Brain microvascular endothelial cell (primary cell): ENCODE measurements around the gene GPR152.

Experiments
- DNase-seq: peaks from one replicate; pipeline ENCODE4 v3.0.0-alpha.2; 2020
- H3K27ac ChIP-seq: fragments of 250-450 bp; sonication (Bioruptor Pico); 2 replicates; pipeline ENCODE4 v1.5.1; 2020; ENCODE audit warnings: mild to moderate bottlenecking, moderate library complexity
- H3K27me3 ChIP-seq: fragments of 250-450 bp; sonication (Bioruptor Pico); replicated peaks from 2 replicates; pipeline ENCODE4 v1.5.1; 2020; ENCODE audit warnings: mild to moderate bottlenecking
- H3K36me3 ChIP-seq: fragments of 250-450 bp; sonication (Bioruptor Pico); replicated peaks from 2 replicates; pipeline ENCODE4 v1.5.1; 2020; ENCODE audit warnings: mild to moderate bottlenecking
- H3K4me3 ChIP-seq: 2 replicates; pipeline ENCODE4 v1.5.1; 2011; ENCODE audit warnings: low read depth, mild to moderate bottlenecking, control low read depth, low read length, moderate library complexity
- in situ Hi-C: cut with HindIII; loops from 2 replicates; pipeline ENCODE4 v1.10.0; 2017; ENCODE audit warnings: low sequenced_read_pairs, low pct_ligation_motif_present
- TF ChIP-seq, protein P1 (sequence below): IDR thresholded peaks from 2 replicates; pipeline ENCODE4 v1.5.1; 2011; ENCODE audit warnings: low read depth, mild to moderate bottlenecking, moderate library complexity, low read length, control low read depth, inconsistent platforms; ENCODE audit errors: missing control alignments

The GPR152 gene

DNA sequence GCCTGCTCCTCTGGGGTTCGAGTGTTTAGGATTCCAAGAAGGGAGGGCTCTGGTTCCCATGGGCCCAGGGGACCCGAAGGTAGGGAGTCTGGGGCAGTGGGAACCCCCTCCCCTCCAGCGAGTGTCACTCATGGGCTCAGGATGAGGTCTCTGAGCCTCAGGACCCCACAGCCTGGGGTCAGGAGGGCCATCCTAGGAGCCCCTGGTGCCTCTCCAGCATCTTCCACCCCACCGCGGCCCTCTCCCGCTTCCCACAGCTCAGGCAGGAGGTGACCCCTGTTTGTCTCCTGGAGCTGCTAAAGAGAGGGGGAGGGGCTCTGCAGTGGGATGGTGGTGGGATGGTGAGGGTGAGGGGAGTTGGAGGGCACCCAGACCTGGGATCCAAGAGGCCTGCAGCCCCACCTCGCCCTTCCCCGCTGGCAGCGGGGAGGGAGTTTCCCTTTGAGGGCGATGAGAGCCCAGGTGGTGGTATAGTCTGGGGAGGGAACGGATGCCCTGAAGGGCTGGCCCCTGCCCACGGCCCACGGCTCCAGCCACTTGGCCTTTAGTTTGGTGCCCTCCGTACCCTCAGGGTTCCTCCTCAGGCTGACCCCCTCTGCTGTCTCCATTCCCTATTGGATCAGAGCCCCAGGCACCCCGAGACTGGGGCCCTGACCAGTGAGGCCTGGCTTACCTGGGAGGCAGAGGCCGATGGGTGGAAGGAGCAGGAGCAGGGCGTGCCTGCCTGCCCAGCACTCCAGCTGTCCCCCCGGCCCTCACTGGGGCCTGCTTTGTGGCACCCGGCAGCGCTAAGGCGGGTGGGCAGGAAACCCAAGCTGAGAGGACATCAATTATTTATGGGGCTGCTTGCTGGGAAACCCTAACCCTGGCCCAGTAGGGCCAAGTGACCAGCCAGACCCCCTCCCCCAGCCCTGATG lies 1.5 kb upstream of the GPR152 start:
- TF ChIP-seq, protein P1, sequence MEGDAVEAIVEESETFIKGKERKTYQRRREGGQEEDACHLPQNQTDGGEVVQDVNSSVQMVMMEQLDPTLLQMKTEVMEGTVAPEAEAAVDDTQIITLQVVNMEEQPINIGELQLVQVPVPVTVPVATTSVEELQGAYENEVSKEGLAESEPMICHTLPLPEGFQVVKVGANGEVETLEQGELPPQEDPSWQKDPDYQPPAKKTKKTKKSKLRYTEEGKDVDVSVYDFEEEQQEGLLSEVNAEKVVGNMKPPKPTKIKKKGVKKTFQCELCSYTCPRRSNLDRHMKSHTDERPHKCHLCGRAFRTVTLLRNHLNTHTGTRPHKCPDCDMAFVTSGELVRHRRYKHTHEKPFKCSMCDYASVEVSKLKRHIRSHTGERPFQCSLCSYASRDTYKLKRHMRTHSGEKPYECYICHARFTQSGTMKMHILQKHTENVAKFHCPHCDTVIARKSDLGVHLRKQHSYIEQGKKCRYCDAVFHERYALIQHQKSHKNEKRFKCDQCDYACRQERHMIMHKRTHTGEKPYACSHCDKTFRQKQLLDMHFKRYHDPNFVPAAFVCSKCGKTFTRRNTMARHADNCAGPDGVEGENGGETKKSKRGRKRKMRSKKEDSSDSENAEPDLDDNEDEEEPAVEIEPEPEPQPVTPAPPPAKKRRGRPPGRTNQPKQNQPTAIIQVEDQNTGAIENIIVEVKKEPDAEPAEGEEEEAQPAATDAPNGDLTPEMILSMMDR = no peak
- no peak for DNase-seq
- in situ Hi-C loops = no loop called here
- Histone ChIP-seq H3K4me3 (no peak overlapping the region), H3K27ac (no peak overlapping the region), H3K36me3 (no peaks in the 10 kb centered on the region), H3K27me3 (no peaks in the 10 kb centered on the region)

DNA sequence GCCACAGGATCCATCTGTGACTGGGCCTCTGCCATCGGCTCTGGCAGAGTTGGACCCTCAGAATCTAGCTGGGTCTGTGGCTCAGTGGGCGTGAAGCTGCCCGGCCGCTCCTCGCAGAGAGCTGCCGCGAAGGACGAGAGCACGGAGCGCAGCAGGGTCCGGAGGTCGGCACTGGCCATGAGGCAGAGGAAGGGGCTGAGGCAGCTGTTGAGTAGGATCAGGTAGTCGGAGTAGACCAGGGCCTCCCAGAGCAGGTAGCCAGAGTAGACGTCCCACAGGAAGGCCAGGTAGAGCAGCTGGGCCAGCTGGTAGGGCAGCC lies 912 bp downstream of the GPR152 start:
- Histone ChIP-seq H3K27me3 (no peaks in the 10 kb centered on the region), H3K27ac (no peak overlapping the region), H3K36me3 (no peaks in the 10 kb centered on the region), H3K4me3 (no peak overlapping the region)
- DNase-seq = no peak
- TF ChIP-seq, protein P1 = no peak
- in situ Hi-C loops = no loop called here

DNA sequence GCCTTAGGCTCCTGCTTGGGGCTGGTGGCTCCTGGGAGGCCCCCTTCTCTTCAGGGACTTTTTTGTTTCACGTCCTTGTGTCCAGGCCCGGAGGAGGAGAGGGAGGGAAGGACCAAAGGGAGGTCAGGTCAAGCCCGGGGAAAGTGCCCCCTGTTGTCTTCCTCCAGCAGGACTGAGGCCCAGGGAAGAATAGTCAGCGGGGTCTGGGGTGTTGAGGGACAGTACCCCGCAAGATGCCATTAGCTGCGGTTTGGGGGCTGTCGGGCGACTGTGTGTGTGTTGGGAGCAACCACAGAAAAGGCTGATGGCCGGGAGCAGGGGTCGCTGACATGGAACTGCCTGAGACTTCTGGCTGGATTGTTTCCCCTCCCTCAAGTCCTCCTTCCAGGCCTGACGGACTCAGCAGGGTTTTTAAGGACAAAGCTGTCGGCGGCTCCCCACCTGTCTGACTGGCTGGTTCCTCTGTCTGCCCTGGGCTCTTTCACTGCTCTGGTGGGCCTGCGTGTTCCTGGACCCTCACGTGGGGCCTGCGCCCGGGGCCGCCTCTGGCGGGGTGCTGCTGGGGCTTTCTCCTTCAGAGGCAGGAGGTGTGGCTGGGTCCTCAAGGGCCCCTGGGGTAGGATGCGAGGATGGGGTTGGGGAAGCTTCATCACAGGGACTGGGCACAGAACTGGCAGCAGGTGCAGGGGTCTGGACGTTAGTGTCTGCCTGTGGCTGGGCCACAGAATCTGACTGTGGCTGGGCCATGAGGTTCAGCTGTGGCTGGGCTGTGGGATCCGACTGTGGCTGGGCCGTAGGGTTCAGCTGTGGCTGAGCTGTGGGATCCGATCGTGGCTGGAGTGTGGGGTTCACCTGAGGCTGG lies 1.5 kb downstream of the GPR152 start:
- TF ChIP-seq, protein P1 = no peak
- in situ Hi-C loops = no loop called here
- DNase-seq = no peak
- no peak overlapping the region for H3K4me3 ChIP-seq
- H3K27me3 ChIP-seq = no peaks in the 10 kb centered on the region
- H3K36me3 ChIP-seq = no peaks in the 10 kb centered on the region
- H3K27ac ChIP-seq = no peak overlapping the region

DNA sequence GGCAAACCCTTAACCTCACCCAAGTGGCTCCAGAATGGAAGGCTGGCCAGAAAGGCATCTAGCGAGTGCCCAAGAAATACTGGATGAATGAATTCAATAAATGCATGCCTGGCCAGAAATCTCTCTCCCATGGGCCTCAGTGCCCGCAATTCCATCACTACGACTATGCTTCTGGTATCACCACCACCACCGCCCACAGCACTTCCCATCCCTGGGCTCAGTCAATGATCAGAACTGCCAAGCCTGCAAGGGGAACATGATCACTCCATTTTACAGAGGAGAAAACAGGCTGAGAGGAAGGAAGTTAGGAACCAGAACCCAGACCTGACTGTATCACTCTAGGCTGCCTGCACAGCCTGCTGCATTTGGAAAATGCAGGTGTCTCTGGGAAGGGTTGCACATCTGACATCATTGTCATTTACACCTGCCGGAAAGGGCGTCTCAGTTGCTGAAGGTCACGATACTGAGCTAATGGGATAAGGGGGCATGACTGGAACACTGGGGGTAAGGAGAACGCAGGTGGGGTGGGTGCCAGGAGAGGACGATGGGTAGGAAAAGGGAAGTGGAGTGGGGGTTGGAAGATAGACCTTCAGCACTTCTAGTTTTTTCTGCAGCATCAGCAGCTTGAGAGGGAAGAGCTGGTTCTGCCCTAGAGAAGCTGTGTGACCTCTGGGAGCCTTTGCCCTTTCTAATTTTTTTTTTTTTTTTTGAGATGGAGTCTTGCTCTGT lies 3.2 kb downstream of the GPR152 start:
- in situ Hi-C loops = no loop called here

DNA sequence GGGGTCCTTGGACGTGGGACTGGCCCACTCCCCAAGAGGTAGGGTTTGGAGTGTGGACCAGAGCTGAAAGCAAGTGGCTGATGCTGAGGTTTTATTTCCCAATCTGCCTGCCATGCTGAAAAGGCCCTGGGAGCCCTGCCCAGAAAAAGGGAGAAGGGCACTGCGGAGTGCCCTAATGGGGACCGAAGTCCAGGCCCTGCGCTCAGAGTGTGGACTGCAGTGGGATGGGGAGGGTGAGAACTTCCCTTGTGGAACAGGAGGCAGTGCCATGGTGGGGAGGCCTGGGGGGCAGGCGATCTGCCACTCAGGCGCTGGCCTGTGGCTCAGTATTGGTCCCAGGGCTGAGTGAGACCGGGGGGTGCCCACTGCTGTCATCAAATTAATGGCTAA lies 4.3 kb downstream of the GPR152 start:
- Histone ChIP-seq H3K27me3 (no peaks in the 10 kb centered on the region), H3K36me3 (no peaks in the 10 kb centered on the region), H3K27ac (no peak overlapping the region), H3K4me3 (no peak overlapping the region)
- no peak for DNase-seq
- in situ Hi-C loops = no loop called here
- TF ChIP-seq, protein P1 = no peak

More for the DNA sequence above, 3.2 kb downstream of the GPR152 start:
- H3K4me3 ChIP-seq = no peak overlapping the region
- no peak for DNase-seq
- H3K36me3 ChIP-seq = no peaks in the 10 kb centered on the region
- no peaks in the 10 kb centered on the region for H3K27me3 ChIP-seq
- H3K27ac ChIP-seq = no peak overlapping the region
- TF ChIP-seq, protein P1 = no peak
